GM19372 (cell line): ENCODE results near the gene OR6P1.

ENCODE experiments used
- ATAC-seq: cut with Tn5 transposase; IDR thresholded peaks from one replicate; pipeline ENCODE4 v1.9.1; 2021; ENCODE audit warnings: mild to moderate bottlenecking, low read depth, moderate library complexity; ENCODE audit not compliant: unreplicated experiment

OR6P1 gene

GRCh38 chr1:158520021-158520420, 50.4 kb downstream of the OR6P1 start:
- ATAC-seq = no peak

- no peak for ATAC-seq
Observed at GRCh38 chr1:158516966-158517365, 53.4 kb downstream of the OR6P1 start.
